ENCODE measurements around the gene RAP1GAP2.
A peak's percentile ranks its signal among the peaks of the same experiment; 100 is the strongest.
"Not testable (repeated sequence)": the region's sequence is repeated elsewhere in the genome, so short reads cannot be mapped to it uniquely, and the experiment has no call there.

The RAP1GAP2 gene

DNA sequence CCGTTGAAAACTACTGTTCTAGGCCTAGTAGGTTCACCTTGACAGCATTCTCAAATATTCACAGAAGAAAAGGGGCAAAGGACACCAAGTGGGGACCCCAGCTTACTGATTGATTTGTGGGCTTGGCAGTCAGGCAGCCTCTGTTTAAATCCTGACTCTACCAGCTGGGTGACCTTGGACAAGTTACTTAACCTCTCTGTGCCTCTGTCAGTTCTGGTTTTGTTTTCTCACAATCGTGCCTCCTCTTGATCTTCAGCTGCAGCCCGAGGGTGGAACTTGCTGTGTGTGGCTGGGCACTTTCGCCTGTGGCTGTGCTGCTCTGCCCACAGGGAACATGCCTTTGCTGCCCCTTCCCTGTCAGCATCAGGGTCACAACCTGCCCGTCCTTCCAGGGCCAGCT, 17.8 kb downstream of the RAP1GAP2 start:
- no peak for DNase-seq (ENCODE audit: extremely low read depth in 1 of 2, low read depth in 1 of 2)

DNA sequence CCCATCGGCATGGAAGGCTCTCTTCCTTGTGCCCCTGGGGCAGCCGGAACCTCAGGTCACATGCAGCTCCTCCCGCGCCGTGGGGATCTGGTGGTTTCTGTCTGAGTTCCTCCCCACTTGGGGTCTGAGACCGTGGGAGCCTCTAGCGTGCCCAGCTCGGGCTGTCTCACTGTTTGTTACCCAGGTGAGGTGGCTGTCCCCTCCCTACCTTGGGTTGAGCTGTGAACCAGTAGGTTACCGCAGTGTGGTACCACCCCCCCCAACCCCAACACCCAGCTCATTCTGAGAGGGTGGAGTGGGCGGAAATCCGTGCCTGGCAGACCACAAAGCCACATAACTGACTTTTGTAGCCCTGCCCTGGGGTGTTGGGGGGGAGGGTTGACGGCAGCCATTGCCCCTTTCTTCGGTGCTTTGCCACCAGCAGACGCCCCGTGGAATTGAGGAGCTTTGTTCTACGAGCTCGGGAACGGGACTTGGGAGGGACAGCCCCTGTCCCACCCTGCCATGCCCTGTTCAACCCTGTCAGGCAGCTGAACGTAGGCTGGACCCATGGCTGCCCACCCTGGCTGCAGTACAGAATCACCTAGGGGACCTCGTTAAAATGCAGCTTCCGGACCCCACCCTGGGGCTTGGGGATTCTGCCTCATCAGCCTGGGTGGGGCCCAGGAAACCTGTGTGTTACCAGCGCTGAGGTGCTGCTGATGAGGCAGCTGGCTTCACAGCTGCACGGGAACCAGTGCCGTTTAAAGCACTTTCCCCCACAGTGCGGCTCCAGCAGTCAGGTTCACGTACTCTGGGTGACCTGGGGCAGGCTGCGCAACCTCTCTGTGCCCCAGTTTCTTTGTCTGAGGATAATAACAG, 18.5 kb downstream of the RAP1GAP2 start:
- peak; percentile 84 to 90 for DNase-seq (ENCODE audit: extremely low read depth in 1 of 2, low read depth in 1 of 2)

DNA sequence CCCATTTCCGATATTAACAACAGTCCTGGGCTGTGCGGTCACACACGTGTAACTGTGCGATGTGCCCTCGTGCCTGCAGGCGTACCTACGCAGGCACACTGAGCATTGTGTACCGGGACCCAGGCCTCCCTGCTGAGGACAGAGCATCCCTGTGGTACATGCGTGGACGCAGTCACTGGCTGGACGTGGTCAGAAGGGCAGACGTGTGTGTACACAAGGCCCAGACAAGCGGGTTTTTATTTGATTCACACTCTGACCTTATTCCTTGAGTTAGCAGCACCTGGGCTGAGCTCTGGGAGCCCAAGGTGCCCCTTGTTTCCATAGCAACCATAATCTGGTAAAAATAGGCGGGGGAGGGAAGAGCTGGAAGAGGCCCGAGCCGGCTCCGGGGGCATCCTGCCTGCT, 19.5 kb downstream of the RAP1GAP2 start:
- no peak for DNase-seq (ENCODE audit: extremely low read depth in 1 of 2, low read depth in 1 of 2)

DNA sequence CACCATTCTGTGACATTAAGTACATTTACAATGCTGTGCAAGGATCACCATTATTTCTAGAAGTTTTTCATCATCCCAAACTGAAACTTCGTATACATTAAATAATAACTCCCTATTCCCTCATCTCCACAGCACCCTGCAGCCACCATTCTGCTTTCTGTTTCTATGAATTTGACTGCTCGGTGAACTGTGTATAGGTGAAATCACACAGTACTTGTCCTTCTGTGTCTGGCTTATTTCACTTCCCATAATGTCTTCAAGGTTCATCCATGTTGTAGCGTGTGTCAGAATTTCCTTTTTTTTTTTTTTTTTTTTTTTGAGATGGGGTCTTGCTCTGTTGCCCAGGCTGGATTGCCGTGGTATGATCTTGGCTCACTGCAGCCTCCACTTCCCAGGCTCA, 20.4 kb downstream of the RAP1GAP2 start:
- DNase-seq (ENCODE audit: extremely low read depth in 1 of 2, low read depth in 1 of 2), result no peak

DNA sequence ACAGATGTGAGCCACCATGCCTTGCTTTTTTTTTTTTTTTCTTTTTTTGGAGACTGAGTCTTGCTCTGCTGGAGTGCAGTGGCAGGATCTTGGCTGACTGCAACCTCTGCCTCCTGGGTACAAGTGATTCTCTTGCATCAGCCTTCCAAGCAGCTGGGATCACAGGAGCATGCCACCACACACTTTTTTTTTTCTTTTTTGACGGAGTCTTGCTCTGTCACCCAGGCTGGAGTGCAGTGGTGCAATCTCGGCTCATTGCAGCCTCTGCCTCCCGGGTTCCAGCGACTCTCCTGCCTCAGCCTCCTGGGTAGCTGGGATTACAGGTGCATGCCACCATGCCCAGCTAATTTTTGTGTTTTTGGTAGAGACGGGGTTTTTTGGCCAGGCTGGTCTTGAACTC, 23.1 kb downstream of the RAP1GAP2 start:
- DNase-seq (ENCODE audit: extremely low read depth in 1 of 2, low read depth in 1 of 2), result not testable (repeated sequence)

DNA sequence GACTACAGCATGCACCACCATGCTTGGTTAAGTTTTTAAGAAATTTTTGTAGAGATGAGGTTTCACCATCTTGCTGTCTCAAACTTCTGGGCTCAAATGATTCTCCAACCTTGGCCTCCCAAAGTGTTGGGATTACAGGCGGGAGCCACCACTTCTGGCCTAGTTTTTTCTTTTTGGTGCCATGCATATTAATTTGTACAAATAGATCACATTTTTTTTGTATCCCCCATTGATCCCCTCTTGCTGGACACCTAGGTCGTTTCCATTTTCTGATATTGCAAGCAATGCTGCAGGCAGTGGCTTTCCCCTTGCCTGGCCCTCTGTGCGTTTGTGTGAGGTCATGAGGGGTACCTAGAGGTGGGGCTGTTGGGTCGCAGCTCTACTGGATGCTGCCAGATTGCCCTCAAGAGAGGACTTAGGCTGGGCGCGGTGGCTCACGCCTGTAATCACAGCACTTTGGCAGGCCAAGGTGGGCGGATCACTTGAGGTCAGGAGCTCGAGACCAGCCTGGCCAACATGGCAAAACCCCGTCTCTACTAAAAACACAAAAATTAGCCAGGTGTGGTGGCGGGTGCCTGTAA, 23.8 kb downstream of the RAP1GAP2 start:
- no peak for DNase-seq (ENCODE audit: extremely low read depth in 1 of 2, low read depth in 1 of 2)

DNA sequence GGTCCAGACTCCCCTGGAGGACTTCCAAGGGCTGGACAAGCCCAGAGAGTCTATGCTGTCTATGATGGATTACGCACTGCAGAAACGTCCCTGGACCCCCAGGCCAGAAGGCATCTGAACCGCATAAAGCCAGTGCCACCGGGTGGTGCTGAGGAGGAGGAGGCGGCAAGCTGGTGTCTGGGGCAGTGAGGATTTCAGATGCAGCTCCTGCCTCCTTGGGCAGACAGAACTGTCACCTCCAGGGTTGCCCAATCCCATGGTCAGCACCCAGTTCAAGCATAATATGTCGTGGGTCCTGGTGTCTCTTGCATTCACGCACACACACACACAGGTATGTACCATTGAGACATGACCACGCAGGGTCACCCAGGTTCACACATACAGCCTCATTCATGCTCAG, 25.6 kb downstream of the RAP1GAP2 start:
- no peak for DNase-seq (ENCODE audit: extremely low read depth in 1 of 2, low read depth in 1 of 2)

DNA sequence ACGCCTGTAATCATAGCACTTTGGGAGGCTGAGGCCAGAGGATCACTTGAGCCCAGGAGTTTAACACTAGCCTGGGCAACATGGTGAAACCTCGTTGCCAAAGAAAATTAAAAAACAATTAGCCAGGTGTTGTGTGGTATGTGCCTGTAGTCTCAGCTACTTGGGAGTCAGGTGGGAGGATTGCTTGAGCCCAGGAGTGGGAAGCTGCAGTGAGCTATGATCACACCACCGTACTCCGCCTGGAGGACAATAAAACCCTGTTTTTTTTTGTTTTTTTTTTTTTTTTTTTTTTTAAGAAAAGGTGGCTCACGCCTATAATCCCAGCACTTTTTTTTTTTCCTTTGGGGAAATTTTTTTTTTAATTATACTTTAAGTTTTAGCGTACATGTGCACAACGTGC, 26.1 kb downstream of the RAP1GAP2 start:
- DNase-seq (ENCODE audit: extremely low read depth in 1 of 2, low read depth in 1 of 2), result no peak

DNA sequence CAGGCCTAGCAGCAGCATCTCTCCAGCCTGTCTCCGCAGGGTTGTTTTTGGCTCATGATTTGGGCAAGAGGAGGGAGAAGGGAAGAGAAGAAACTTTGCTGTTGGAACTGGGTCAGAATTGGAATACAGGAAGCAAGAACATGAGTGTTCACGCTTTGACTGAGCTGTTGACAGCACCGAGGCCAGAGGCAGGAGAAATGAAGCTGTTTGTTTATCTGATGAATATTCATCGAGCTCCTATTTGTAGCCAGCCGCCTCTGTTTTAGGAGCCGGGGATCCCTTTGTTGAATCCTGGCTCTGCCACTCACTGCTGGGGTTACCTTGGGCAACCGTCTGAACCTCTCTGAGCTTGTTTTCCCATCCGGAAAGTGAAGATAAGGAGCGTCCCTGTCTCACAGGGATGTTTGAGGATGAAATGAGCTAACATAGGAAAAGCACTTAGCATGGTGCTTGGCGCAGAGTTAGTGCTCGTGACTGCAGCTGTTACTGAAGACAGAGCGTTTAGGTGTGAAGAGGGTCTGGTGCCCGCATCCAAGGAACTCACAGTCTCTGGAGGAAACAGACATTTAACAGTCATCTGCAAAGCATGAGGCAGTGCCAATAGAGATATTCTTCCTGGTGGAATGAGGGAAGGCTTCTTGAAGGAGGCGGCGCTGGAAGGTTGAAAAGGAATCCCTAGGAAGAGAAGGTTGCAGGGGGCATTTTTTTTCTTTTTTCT, 29.2 kb downstream of the RAP1GAP2 start:
- DNase-seq (ENCODE audit: extremely low read depth in 1 of 2, low read depth in 1 of 2), result no peak

DNA sequence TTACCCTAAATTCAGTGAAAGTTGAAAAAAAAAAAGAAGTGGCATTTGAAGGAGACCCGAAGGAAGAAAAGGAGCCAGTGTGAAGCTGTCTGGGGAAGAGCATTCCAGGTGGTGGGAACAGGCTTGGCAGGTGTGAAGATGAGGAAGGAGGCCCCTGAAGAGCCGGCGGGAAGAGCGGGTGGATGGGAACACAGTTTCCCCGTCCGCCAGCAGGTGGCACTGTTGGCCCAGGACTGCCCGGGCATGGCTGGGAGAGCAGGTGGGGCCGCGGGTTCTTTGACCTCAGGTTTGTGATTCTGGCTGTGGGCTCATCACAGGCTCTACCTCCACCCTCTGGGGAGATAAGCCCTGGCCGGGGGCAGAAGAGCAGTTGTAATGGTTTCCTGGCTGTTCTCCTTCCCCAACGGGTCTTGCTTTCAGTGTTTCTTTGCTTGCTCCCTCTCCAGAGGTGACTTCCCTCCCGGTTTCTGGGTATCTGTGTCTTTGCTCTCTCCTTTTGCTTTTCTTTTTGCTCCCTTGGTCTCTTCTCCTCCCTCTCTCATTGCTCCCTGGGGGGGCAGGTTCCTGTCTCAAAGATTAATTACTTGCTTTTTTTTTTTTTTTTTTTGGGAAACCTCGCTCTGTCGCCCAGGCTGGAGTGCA, 32.3 kb downstream of the RAP1GAP2 start:
- peak; percentile 40 to 73 for DNase-seq (ENCODE audit: extremely low read depth in 1 of 2, low read depth in 1 of 2)

DNA sequence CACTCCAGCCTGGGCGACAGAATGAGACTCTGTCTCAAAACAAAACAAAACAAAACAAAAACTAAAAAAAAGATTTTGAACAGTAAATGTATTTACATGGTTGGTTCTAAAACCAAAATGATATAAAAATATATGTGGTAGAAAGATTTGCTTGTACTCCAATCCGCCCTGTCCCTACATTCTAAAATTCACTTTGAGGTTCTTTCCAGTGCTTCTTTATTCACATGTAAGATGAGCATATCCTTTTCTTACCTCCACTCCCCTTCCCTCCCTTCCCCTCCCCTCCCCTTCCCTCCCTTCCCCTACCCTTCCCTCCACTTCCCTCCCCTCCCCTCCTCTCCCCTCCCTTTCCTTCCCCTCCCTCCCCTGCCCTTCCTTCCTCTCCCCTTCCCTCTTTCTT, 34.4 kb downstream of the RAP1GAP2 start:
- no peak for DNase-seq (ENCODE audit: extremely low read depth in 1 of 2, low read depth in 1 of 2)

DNA sequence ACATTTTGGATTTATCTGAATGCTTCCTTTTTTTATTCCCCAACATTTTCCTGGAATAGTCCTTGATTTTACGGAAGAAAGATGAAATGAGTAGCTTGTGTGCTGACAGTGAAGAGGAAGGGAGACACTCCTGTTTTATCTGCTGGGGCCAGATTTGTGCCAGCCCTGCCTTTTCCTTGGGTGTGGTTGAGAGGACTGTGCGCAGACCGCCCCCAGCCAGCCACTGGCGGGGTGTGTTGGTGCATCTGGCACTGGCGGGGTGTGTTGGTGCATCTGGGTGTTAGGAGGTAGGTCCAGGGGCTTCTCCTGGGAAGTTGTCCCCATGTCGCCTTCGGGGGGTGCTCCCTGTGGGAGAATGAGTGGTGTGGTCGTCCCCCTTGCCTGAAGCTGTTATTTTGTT, 39.5 kb downstream of the RAP1GAP2 start:
- DNase-seq (ENCODE audit: extremely low read depth in 1 of 2, low read depth in 1 of 2), result no peak

DNA sequence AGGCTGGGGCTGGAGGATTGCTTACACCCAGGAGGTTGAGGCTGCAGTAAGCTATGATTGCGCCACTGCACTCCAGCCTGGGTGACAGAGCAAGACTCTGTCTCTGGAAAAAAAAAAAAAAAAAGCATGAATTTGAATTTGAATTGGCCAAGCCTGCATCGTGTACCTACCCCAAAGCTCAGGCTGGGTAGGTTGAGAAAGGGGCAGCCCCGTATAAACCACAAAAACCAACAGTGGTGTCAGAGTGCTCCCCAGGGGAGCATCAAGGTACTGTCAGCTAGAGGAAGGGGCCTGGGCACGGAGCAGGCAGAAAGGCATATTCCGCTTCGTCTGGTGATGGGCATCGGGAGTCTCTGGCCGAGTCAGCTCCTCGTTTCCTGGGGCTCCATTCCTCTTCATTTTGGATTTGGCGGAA, 40.9 kb downstream of the RAP1GAP2 start:
- DNase-seq (ENCODE audit: extremely low read depth in 1 of 2, low read depth in 1 of 2), result no peak

DNA sequence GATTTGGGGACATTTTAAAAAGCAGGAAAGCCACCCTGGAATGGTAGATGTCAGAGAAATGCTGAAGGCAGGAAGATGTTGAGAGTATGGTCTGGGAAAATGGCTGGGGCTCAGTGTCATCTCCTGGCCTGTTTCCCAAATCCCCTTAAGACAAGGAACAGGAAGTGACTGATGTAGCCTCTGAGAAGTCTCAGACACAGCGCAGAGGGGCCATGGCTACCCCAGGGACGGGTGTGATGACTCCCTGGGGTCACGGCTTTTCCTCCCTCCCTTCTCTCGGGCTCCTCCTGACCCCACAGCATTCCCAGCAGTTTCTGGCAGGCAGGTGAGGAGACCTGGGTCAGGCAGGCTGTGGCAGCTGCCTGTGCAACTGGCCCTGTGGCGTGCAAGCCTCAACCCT, 45.4 kb downstream of the RAP1GAP2 start:
- no peak for DNase-seq (ENCODE audit: extremely low read depth in 1 of 2, low read depth in 1 of 2)

DNA sequence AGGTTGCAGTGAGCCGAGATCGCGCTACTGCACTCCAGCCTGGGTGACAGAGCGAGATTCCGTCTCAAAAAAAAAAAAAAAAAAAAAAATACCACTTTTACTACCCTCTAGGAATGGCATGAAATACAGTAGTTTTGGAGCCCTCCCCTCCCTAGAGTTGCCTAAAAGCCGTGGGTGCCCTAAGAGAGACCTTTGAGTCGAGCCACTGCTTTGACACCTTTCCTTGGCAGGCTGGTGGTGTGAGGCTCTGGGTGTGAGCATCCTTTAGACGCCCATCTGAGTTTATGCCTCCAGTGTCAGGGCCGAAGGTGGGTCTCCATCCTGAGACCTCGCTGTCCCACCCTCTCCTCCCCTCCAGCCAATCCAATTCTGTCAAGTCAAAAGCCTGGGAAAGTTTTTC, 46.2 kb downstream of the RAP1GAP2 start:
- DNase-seq (ENCODE audit: extremely low read depth in 1 of 2, low read depth in 1 of 2), result no peak

DNA sequence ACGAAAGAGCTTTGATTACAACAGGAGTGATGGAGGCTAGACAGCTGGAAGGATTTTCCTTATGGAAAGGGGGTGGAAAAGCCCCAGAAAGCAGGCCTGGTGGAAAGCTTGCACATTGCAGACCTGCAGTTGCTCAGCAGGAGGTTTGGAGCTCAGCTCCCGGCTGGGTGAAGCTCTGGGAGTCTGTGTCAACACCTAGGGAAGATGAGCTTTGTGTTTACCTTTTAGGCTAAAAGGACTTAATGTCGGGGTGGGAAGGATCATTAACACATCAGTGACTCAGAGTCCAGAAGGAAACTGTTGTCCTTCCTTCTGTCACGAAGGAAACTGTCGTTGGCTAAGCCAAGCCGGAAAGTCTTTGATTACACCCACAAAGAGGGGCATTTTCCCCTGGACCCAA, 48.2 kb downstream of the RAP1GAP2 start:
- DNase-seq (ENCODE audit: extremely low read depth in 1 of 2, low read depth in 1 of 2), result no peak

DNA sequence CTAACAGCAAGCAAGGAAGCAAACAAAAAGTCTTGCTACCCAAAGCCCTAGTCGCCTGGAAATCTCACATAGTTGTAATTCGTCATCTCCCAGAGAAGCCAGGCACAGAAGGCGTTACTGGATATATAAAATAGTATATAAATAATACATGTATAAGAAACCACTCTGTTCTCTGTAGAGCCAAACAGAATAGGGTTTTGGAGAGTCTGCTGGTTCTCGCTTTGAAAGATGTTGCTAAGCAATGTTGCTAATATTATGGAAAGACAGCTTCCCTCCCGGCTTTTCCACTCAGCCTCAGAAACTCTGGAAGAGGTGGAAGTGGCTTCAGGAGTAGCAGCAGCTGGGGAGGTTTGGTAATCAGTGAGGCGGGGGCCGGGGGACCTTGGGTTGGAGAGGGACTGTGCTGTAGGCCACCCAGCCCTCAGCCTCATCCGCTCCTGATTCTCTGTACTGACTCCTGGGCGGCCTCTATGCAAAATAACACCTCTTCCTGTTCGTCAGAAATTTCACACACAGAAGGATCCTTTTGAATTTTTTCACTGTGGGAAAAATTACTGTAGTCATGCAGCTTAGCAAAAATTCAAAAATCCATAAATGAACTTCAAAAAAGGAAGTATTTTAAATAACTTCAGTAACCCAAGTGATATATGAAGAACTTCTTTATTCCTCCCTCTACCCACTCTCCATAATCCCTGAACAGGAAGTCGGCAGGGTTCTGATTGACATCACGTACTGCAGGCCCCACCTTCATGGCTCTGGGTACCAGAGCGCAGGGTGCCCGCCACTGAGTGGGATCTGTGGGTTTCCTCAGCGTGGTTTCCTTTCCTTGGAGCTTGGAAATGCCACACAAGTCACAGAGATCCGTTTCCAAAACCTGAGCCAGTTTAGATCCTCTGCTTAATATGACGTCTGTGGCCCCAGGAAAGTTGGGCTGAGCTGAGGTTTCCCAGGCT, 51.4 kb downstream of the RAP1GAP2 start:
- DNase-seq (ENCODE audit: extremely low read depth in 1 of 2, low read depth in 1 of 2), result no peak

DNA sequence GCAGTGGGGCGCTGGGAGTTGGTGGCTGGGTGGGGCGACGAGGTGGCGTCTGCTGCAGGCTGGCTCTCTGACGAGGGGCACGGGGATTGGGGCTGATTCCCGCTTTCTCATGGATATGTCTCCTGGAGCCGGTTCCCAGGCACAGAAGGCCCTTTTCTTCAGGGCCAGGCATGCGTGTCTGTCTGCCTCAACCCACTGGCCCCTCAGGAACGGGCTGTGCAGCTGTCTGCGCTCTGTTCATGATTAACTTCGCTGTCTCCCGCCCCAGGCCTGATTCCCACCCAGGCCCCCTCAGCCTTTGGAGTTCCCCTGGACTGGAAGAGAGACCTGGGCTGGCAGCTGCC, 53.1 kb downstream of the RAP1GAP2 start:
- no peak for DNase-seq (ENCODE audit: extremely low read depth in 1 of 2, low read depth in 1 of 2)

DNA sequence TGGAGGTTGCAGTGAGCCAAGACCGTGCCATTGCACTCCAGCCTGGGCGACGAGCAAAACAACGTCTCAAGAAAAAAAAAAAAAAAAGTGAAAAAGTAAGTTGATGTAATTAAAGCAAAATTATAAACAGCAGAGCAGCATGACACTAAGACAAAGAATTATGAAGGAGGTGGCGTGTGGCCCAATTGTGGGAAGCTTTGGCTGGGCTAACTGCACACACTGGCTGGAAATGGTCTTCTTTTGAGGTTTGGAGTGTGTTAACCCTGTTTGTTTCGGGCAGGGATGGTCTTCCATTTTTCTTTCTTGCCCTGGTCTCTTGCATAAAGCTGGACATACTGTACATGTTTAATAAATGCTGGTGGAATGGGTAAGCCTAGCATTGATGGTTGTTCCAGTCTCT, 54.8 kb downstream of the RAP1GAP2 start:
- DNase-seq (ENCODE audit: extremely low read depth in 1 of 2, low read depth in 1 of 2), result no peak

DNA sequence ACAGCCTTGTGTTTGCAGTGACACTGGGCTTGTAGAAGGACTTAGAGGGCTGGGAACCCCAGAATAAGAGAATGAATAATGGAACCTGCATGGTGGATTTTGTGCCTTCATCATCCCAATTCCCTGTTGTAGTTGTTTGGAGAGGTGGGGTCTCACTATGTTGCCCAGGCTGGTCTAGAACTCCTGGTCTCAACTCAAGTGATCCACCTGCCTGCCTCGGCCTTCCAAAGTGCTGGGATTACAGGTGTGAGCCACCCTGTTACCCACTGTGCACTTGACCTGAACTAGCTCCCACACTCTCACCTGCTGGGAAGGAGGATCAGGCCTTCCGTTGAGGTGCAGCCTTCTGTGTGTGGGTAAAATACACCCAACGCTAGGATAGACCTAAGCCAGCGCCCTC, 55.4 kb downstream of the RAP1GAP2 start:
- DNase-seq (ENCODE audit: extremely low read depth in 1 of 2, low read depth in 1 of 2), result no peak

DNA sequence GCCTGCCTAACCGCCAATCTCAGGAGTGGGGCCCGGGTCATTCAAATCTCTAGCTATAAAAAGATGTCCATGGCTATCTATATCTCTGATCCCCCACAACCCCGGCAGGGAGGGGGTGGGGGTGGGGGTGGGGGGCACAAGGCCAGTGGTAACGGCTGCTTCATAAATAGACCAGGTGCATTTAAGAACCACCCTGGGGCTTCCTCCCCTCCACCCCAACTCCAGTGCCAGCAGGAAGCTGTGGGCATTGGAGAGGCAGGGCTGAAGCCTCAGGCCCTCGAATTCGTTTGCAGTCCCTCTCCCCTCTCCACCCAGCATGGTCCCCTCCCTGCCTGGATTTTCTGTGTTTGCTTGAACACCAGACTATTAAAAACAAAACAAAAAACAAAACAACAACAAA, 56.0 kb downstream of the RAP1GAP2 start:
- DNase-seq (ENCODE audit: extremely low read depth in 1 of 2, low read depth in 1 of 2), result no peak

All from activated CD8-positive, alpha-beta memory T cell treated with anti-CD3 and anti-CD28 coated beads for 1 hour (primary cell).